ENCODE measurements around the gene JPH3.
"Not testable (repeated sequence)": the region's sequence is repeated elsewhere in the genome, so short reads cannot be mapped to it uniquely, and the experiment has no call there.

Gene JPH3

DNA sequence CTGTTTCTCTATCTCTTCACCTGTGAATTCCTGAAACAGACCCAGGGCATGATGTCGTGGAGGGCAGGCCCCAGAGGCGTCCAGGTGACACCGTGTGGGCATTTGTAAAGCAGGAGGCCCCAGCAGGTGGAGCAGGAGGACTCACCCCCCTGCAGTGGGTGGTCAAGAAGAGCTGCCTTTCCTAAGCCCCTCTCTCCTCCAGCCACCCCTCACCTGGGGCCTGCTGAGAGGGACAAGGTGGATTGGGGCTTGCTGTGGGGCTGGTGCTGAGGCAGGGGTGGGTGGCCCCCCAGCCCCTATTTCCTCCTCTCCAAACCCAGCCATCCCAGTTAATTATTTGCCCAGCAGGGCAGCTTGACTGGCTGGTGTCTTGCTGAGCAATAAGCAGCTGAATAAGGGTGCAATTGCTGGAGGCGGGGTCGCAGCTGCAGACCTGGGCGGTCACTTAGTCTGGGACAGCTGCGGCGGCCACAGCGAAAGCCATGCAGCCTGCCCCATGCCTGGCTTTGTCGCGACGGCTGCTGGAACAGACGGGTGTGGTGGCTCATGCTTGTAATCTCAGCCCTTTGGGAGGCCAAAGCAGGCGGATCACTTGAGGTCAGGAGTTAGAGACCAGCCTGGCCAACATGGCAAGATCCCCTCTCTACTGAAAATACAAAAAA is 56.4 kb downstream of the JPH3 start:
- DNase-seq, result no peak

- peak in 1 of 4 experiments; percentile 7 for DNase-seq
Observed at GRCh38 chr16:87661561-87661960, 59.3 kb downstream of the JPH3 start.

- DNase-seq, result no peak
Observed at GRCh38 chr16:87662254-87663204, 60.2 kb downstream of the JPH3 start.

DNA sequence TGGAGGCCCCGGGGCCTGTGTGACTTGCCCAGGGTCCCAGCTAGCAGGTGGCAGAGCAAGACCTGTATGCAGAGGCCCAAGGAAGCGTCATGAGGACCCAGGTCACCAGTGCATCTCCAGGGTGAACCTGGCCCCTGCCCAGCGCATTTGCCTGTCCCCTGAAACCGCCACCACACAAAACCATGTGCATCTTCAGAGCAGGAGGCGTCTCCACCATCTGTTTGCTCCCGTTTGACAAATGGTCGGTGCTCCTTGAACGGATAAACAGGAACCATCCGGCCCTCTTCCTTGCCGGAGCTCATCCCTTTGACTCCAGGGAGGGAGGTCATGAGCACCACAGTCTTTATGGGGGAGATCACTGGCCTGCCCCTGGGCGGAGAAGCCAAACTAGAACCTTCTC is 62.5 kb downstream of the JPH3 start:
- DNase-seq, result no peak

DNA sequence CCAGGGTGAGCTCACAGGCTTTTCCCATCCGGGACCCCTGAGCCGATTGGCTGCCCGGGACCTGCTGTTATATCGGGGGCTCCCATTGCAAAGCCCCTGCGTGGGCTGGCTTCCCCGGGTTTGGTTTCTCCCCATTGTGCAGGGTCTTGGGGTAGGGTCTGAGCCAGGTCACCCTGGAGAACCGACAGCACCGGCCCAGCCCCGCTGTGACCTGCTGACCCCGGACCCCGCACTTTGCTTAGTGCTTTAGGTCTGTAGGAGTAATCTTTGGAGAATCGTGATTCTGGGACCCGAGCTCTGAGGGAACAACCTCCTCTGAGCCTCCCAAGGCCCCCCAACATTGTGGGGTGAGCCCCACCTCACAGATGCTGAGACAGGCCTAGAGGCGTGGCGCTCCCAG is 62.9 kb downstream of the JPH3 start:
- DNase-seq, result no peak

GRCh38 chr16:87666919-87667318 is 64.6 kb downstream of the JPH3 start:
- no peak for DNase-seq

GRCh38 chr16:87667443-87667842 is 65.1 kb downstream of the JPH3 start:
- DNase-seq, result no peak

DNA sequence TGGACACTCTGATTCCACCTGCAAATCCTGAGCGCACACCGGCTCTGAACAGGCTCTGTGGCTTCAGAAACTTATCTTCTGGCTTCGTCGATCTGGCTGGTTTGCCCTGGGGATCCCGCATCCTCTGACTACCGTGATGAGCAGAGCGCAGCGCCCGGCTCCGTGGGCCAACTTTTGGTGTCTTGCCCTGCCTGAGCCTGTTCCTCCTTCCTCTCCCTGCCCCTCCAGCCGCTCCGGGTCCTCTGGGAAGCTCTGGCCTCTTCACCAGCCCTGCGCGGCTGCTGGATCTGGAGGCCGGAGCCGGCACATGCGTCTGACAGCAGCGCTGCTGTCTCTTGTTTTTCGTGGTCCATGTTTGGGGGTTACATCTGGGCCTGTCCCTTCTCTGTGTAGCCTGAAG is 65.6 kb downstream of the JPH3 start:
- no peak for DNase-seq

DNA sequence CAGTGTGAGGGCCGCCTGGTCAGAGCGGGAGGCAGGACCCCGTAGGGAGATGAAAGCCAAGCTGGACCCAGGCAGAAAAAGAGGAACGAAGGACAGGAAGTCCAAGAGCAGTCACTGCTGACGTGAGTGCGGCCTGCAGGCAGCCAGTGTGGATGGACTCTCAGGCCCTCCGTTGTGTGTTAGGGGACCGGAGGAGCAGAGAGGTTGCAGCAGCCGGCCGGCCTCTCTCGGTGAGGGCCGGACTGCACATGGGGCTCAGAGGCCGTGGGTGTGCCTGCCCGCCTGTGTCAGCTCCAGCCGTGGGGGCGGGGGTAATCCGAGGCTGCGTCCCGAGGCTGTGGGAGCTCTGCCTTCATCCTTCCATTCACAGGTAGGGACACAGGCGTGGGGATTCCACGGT is 67.4 kb downstream of the JPH3 start:
- no peak for DNase-seq

DNA sequence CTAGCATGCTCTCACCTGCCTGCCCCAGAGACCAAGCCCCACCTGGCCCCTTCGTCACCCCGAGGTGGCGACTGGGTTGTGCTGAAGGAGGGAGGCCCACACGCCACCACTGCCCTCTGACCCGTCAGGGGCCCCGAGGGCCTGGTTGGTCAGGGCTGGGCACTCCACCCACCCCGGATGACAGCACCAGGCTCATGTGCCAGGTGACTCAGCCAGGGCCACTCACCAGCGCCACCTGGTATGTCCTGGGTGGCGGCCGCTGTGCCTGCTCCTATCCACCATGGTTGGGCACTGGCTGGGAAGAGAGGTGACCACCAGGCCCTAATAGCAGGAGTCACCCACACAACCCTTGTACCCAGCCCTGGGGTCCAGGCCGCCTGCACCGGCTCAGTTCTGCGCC is 68.9 kb downstream of the JPH3 start:
- no peak for DNase-seq

DNA sequence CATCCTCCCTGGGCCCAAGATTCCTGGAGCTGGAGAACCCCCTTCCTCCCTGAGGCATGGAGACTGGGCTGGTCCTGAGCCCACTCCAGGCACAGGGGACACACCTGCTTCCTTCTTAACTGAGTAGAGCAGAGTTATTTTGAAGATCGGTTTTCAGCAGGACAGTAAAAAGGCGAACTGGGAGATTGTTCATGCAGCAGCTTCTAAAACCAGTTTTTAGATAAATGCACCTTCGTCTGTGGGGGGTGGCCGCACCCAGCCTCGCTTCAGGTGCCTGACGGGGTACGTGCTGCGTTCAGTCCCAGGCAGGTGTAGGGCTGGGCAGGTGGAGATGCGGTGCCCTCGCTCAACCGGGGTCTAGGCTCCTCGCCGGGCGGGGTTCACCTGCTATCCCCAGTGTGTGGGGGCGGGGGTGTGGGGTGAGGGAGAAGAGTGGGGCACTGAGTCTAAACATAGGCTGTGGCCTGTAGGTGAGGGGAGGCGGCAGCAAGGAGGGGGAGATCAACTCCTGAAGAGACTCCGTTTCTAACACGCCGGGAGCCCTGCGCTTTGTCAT is 69.5 kb downstream of the JPH3 start:
- no peak for DNase-seq

DNA sequence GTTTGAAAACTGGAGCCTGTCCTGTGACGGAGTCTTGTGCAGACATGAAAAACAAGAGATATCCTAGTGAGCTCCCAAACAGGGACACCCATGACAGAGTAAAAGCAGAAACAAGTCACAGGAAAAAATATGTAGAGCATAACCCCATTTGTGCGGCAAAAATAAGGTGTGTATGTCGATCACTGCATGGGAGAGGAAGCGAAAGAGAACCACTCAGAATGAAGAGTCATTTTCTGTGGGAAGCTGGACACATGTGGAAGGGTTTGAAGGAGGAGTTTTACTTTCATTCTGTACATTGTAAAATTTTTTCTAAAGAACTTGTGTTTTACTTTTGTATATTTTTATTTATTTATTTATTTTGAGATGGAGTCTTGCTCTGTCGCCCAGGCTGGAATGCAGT is 72.1 kb downstream of the JPH3 start:
- no peak for DNase-seq

- DNase-seq, result no peak
Observed at GRCh38 chr16:87675111-87675719, 72.9 kb downstream of the JPH3 start.

GRCh38 chr16:87677830-87678229 is 75.5 kb downstream of the JPH3 start:
- DNase-seq, result no peak

GRCh38 chr16:87678618-87679017 is 76.3 kb downstream of the JPH3 start:
- no peak for DNase-seq

DNA sequence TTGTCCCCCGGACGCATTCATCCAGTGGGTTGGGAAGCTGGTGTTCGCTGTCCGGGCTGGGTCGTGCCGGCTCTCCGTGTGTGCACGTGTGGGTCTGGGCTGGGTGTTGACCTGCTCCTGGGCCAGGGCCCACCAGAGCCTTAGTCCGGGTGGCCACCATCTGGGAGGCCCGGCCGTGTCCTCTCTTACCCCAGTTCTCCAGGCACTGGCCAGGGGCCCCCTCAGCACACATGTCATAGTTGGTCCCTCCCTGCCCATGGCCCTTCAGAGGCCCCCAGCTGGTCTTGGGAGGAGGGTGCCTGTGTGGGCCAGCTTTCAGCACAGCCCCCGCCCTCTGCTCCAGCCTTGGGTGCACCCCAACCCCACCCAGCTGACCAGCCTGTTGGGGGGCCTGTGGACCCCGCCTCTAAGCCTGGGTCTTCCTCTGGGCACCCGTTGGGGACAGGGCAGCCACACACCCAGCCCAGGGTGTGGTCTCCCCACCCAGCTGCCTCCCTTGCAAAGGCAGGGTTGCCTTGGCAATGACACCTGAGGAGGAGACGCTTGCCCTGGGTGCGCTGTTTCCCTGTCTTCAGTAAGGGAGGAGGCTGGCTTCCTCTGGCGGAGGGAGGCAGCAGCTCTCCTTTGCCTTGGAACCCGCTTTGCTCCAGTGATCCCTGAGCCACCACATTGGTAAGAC is 77.4 kb downstream of the JPH3 start:
- no peak for DNase-seq

DNA sequence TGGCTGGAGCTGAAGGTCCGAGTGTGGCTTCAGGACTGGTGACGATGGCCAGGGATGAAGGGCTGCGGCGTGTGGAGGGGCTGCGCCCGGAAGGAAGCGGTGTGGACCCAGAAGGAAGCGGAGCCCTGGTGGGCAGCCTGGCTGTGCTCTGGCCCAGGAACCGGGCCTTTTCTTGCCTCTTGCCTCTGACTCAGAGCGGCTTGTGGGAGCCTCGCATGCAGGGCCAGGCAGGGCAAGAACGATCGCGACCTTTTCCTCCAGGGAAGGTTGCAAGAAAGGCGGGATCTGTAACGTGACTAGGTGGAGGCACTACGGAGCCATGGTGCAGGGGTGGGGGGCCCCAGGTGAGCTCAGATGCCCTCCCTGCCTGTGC is 78.0 kb downstream of the JPH3 start:
- DNase-seq, result no peak

DNA sequence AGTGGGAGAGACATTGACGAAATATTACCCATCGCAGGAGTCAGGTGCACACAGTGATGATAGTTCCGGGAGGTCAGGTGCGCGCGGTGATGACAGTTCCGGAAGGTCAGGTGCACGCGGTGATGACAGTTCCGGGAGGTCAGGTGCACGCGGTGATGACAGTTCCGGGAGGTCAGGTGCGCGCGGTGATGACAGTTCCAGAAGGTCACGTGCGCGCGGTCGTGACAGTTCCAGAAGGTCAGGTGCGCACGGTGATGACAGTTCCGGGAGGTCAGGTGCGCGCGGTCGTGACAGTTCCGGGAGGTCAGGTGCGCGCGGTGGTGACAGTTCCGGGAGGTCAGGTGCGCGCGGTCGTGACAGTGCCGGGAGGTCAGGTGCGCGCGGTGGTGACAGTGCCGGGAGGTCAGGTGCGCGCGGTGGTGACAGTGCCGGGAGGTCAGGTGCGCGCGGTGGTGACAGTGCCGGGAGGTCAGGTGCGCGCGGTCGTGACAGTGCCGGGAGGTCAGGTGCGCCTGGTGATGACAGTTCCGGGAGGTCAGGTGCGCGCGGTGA is 78.8 kb downstream of the JPH3 start:
- DNase-seq, result not testable (repeated sequence)

GRCh38 chr16:87681981-87682570 is 79.8 kb downstream of the JPH3 start:
- DNase-seq, result no peak

DNA sequence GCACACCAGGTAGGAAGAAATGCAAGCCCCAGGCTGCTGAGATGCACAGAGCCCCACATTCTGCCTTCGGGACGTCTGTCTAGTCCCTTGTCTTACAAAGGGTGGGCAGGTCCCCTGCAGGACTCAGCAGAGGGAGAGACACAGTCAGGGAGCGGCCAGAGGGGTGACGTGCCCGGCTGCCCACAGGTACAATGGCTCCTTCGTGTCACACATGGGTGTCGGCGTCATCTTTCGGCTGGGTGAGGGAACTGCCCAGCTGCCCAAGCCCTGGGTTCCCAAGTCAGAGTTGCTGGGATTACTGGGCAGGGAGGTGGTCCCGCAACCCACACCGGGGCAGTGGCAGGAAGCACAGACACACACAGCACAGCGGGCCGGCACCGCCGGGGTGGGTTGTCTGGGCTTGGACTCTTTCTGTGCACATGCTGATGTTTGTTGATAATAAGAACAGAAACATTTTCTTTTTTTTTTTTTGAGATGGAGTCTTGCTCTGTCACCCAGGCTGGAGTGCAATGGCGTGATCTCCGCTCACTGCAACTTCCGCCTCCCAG is 80.6 kb downstream of the JPH3 start:
- DNase-seq, result no peak

- no peak for DNase-seq
Observed at GRCh38 chr16:87684106-87684677, 81.9 kb downstream of the JPH3 start.

All from activated naive CD4-positive, alpha-beta T cell (primary cell).